GM18502 (cell line): ENCODE results near the gene GSKIP.
A peak's percentile ranks its signal among the peaks of the same experiment; 100 is the strongest.

Experiments used
- ATAC-seq: cut with Tn5 transposase; IDR thresholded peaks from one replicate; pipeline ENCODE4 v1.9.1; 2021; ENCODE audit warnings: mild to moderate bottlenecking; ENCODE audit not compliant: unreplicated experiment, poor library complexity

Gene GSKIP

DNA sequence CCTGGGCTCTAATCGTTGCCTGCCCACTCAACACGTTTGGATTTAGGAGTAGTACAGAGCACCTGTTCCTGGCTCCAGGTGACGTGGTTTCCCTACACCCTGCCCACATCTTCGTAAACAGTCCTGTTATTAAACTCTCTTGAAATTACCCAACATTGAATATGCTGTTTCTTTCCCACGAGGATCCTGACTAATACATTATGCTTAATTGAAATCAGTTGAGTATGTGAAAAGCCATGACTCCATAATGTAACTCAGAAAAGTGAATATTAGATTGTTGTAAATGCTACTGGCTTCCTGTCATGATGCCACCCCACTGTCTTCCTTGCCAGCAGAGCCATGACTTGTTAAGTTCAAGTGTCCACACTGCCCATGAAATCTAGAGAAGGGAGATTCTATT, 50.2 kb downstream of the GSKIP start:
- ATAC-seq = no peak

DNA sequence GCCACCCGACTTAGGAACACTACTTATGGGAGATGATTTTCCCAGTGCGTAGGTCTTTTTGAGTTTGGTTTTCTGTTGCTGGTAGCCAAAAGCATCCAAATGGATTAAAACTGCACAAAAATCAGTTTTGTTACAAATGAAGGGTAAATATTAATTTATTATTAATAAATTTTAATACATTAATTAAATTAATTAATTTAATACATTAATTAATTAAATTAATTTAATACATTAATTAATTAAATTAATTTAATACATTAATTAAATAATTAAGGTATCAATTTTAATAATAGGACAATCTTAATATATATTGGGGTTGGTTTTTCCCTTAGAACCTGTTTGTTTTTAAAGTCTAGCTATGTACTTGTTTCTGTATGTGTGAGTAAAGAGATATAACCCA, 52.2 kb downstream of the GSKIP start:
- no peak for ATAC-seq

DNA sequence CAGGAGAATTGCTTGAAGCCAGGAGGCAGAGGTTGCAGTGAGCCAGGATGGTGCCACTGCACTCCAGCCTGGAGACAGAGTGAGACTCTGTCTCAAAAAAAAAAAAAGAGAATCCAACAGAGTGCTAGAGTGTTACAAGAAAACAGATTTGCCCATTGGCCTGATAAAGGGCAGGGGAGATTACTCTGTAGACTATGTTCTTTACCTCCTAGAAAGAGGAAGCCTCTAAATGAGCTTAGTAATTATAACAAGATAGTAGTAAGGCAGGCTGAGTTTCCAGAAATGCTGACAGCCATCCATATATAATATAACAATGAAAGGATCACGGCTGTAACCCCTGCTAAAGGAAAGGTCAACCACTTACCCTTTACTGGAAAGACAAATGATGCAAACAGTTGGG, 53.0 kb downstream of the GSKIP start:
- ATAC-seq = no peak

DNA sequence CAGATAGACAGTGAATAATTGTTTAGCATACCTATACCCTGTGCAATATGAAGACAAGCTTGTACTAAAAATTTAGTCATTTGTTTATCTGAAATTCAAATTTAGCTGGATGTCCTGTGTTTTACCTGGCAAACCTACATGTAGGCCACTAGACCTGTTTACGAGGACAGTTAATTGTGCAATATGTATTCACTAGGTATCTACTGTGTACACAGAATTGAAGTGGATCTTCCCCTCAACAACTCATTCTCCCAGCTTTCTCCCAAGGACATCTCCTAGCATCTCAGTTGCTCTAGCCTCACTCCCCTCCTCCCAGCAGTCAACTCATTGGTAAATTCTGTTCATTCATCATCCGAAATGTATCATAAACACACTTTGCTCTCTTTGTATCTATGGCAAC, 53.9 kb downstream of the GSKIP start:
- no peak for ATAC-seq

DNA sequence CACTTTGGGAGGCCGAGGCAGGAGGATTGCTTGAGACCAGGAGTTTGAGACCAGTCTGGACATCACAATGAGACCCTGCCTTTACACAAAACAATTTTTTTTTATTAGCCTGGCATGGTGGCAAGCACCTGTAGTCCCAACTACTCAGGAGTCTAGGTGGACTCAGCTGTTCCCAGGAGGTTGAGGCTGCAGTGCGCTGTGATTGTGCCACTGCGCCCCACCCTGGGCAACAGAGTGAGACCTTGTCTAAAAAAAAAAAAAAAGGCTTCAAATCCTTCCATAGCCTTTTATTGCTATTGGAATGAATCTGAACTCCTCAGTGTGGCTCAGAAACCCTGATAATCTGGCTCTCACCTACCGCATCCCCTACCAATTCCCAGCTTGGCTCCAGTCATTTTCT, 54.7 kb downstream of the GSKIP start:
- ATAC-seq = no peak

DNA sequence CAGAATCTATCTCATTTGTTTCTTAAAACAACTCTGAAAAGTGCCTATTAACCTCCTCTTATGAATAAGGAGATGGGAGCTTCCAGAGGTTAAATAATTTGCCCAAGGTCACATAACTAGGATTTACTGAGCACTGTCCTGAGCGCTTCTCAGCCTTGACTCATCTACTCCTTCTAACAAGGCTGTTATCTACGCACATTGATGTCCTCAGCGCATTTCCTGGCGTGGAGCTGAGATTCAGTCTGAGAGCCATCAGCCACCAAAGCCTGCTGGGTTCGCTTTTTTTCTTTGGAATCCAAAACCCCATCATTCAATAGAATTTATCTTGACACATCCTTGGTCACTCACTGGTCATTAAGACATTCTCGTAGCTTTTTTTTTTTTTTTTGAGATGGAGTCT, 57.9 kb downstream of the GSKIP start:
- no peak for ATAC-seq

DNA sequence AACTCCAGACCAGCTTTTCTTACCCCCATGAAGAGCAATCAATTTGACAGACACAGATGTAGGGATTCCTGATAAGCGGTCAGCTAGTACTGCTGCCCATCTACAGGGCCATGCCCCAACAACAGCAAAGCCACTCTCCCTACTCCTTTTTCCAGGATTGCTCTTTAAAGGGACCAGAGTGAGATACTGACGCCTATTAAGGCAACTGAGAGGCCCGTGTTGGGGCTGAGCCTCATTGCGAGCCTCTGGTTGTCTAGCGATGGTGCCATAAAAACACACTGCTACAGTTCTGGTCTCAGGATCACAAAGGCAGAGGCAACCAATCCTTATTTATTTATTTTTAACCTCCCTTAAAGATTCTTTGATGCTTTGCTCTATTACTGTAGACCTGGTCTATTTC, 59.7 kb downstream of the GSKIP start:
- no peak for ATAC-seq

DNA sequence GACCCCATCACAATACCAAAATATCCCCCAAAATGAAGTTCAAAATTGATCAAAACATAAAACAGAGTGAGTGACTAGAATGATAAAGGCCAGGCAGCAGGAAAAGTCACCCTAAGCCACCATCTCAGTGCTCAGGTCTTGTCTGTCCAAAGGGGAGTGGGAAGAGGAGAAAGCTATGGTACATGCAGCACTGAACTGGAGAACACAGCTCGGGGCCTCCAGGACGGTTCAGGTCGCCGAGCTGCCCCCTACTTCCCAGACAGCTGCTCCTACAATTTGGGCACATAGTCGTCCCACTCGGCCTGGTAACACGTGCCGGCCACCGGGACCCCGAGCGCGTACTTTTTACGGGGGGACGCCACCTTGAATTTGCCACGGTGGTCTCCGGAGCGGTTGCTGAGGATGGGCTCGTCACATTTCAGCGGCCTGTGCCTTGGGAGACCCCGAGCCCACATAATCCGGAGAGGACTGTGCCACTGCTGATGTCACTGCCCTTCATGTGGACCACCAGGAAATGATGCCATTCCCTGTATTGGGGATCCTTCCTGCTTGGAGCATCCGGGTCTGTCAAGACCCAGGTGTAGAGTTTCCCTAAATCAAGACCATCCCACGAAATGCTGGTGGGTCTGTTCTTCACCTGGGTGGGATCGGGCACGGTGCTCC, 60.3 kb downstream of the GSKIP start:
- peak; percentile 8 for ATAC-seq

DNA sequence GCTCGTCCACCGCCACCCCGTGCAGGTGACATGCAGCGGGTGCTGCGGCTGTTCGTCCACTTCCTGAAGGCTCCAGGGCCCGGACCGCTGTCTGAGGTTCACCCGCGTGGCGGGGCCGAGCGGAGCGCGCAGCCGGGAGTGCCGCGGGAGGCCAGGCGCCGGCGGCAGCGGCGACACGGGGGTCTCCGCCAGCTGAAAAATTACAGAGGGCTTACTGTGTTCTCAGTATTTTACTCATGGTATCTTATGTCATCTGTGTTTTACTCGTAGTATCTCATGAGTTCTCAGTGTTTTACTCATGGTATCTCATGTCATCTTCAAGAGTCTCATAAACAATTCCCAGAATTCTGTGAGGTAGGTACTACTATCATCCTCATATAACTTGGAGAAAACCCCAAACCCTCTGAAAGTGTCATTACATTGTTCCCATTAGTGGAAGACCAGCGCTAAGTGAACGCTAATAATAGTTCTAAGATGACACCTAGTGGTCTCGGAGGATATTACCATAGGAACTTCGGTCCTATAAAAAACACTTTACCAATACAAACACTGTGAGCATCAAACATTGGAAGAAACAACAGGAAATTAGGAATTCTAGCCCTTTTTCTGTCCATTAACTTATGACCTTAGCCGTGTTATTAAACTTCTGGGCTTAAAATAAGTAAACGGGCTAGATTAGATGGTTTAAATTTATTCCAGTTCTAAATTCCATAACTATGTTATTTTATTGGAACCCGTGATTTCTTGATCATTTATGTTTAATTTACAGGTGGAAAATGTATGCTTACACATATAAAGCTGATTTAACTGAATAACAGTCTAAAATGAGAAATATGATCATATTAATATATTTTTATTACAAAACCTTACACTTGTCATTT, 61.0 kb downstream of the GSKIP start:
- ATAC-seq = peak; percentile 86

DNA sequence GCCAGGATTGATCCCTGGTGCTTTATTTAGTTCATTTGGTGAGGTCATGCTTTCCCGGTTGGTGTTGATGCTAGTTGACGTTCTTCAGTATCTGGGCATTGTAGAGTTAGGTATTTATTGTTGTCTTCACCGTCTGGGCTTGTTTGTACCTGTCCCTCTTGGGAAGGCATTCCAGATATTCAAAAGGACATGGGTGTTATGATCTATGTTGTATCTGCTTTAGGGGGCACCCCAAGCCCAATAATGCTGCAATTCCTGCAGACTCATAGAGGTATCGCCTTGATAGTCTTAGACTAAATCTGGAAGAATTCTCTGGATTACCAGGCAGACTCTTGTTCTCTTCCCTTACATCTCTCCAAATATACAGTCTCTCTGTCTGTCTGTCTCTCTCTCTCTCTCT, 70.7 kb downstream of the GSKIP start:
- no peak for ATAC-seq
